Peyer's patch (tissue), 4 donors: ENCODE measurements around the gene TMEM14A.

Source experiments
- POLR2A ChIP-seq, 2 donors: fragments of 450-650 bp; IDR thresholded peaks; one replicate each; pipeline ENCODE4 v1.5.1; 2017; ENCODE audit warnings: antibody characterized with exemption in 2 of 2, mild to moderate bottlenecking in 2 of 2, moderate library complexity in 2 of 2
- TF ChIP-seq, protein P1 (sequence below), 6 experiments: fragments of 450-650 bp in 4 of 6; fragments of 200-600 bp in 2 of 6; sonication (generic) in 1 of 6; IDR thresholded peaks; one replicate each; pipeline ENCODE4 v1.5.1; 2017 to 2019; ENCODE audit warnings: antibody characterized with exemption in 6 of 6, mild to moderate bottlenecking in 3 of 6, moderate library complexity in 1 of 6

- TF ChIP-seq, protein P1, sequence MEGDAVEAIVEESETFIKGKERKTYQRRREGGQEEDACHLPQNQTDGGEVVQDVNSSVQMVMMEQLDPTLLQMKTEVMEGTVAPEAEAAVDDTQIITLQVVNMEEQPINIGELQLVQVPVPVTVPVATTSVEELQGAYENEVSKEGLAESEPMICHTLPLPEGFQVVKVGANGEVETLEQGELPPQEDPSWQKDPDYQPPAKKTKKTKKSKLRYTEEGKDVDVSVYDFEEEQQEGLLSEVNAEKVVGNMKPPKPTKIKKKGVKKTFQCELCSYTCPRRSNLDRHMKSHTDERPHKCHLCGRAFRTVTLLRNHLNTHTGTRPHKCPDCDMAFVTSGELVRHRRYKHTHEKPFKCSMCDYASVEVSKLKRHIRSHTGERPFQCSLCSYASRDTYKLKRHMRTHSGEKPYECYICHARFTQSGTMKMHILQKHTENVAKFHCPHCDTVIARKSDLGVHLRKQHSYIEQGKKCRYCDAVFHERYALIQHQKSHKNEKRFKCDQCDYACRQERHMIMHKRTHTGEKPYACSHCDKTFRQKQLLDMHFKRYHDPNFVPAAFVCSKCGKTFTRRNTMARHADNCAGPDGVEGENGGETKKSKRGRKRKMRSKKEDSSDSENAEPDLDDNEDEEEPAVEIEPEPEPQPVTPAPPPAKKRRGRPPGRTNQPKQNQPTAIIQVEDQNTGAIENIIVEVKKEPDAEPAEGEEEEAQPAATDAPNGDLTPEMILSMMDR (IDR thresholded peaks at IDR 0.05): no peak
- no peak for TF ChIP-seq POLR2A (IDR thresholded peaks at IDR 0.05)
Observed at GRCh38 chr6:52643158-52643557, 27.8 kb upstream of the TMEM14A start.
